EH (cell line): Measurements from ENCODE around the gene RET.
A peak's percentile ranks its signal among the peaks of the same experiment; 100 is the strongest.

ENCODE experiments used
- DNase-seq: peaks from one replicate; pipeline ENCODE4 v3.0.0-alpha.2; 2015; ENCODE audit warnings: low read depth

The RET gene

DNA sequence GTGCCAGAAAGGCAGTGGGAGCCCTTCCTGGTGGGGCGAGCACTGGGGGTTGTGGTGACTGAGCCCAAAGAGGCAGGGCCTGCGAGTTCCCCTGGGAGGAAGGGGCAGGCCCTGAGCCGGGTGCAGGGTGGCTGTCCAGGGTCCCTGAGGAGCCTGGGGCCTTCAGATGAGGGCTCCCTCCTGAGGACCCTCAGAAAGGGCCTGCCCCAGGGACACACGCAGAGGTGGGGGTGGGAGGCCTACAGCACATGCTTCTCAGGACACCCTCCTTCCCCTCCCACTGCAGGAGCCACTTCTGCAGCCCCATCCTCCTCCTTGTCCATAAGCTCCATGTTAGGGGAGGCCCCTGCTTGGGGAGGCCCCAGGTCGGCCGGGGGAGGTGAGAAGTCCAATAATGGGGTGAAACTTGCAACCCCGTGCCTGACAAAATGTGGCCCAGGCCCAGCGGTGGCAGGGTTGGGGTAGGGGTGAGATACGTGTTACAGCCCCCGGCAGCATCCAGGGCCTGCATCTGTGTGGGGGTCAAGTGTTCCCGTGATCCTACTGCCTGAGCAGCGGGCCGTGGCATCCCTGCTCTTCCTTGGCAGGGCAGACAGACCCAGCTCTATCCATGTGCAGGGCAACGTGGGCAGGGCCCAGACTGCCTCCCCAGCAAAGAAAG lies 31.8 kb upstream of the RET start:
- DNase-seq = no peak

GRCh38 chr10:43045631-43046287 lies 31.1 kb upstream of the RET start:
- DNase-seq = no peak

DNA sequence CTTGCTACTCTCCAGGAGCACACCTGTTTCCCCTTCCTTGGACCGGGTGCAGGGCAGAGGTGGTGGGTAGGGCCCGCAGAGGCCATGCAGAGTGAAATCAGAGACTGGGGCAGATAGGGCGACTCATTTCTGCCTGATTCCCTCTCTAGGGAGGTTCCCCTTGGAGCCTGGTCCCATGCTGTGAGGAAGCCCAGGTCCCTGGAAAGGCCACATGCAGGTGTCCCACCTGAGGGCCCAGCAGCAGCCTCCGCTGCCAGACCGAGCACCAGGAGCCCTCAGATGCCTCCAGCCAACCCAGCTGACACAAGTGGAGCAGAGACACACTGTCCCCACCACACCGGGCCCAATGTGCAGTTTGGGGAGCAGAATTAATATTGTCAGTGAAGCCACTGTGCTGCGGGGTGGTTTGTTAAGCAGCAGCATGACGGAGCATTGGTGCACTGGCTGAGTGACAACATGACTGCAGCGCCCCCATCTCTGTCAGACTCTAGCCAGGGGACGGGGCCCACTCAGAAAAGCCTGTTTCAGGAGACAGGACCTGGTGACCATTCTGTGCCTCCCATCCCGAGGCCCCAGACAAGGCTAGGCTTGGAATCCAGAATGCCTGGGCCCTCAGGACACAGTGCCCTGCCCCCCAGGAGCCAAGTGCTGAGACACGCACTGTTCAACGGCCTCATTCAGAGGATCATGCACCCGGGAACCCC lies 30.4 kb upstream of the RET start:
- DNase-seq = no peak

DNA sequence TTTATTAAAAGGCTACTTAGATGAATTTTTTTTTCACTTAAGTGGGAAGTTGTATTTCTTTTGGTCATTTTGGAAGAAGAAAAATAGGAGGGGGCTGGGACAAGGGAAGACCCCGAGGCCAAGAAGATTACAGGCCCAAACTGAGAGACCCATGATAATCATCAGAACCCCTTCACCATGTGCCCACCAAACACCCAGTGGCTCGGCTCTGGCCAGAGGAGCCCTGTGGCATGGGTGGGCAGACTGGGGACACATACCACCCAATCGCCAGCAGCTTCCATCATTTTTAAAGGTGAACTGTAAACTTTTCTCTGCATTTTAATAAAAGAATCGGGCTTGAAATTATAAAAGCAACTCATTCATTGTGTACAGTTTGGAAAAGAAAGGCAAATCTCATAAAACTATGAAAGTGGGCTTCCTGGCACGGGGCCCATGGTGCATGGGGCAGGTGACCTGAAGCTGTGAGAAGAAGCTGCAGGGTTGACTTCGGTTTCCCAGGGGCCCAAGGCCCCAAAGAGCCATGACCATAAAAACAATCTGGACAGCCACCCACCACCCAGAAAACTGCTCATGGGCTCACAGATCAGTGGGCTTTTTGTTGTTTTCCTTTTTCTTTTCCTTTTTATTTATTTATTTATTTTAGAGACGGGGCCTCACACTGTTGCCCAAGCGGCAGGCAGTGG lies 29.4 kb upstream of the RET start:
- DNase-seq = no peak

DNA sequence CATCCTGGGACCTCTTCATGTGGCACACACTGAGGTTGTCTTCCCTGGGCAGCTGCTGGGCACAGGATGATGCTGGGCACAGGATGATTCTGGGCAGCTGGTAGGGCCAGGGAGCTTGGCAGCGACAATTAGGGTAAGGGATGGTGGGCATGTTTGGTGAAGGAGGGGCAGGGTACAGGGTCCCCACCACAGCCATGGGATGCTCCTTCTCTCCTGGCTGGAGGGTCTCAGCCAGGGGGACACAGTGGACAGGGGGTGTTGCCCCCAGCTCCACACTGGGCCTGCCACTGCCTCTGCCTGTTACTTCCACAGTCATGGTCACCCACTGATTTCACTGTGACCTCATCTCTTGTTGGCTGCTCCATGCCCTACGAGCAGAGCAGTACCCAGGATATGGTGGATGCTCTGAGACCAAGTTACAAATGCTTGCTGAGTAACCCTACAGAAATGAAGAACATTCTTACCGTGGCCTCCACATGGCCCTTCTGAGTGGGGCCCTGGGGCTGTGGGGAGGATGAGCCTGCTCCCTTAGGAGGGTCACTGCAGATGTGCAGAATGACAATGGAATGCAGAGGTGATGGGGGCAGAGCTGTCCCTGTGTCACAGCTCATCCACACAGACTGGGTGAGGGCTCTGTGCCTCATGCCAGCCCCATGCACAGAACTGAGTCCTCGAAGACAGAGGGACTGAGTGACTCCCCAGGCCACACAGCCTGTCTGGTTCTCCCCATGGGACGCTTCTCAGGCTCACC lies 28.4 kb upstream of the RET start:
- DNase-seq = peak; percentile 79

GRCh38 chr10:43049081-43049551 lies 27.8 kb upstream of the RET start:
- no peak for DNase-seq

DNA sequence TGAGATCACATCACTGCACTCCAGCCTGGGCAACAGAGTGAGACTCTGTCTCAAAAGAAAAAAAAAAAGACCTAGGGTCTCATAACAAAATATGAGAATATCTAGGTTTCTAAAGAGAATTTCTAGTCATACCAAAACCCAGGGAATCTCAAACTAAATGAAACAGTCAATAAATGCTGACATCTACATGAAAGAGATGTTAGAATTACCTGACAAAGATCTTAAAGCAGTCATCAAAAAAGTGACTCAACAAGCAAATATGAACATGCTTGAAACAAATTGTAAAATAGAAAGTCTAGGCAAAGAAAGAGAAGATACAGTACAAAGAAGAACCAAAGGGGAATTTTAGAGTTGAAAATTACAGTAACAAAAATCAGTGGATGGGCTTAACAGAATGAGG lies 26.9 kb upstream of the RET start:
- DNase-seq = no peak

DNA sequence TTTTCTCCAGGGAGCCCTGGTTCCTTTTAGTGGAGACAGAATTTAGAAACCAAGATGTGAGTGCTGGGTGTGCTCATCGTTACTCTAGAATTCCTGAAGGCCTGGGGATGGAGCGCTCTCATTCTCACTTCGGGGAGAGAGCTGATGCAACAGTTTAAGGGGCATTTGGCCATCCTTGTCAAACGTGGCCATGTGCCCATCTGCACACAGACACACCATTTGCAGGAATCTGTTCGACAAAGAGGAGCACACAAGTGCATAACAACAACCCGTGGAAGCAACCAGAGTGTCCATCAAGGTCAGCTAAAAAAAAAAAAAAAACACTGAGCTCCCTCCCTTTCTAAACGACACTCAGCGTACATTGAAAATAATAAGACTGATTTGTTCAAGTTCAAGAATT lies 23.0 kb upstream of the RET start:
- DNase-seq = no peak

- no peak for DNase-seq
These were observed 22.3 kb upstream of the RET start for GRCh38 chr10:43054593-43054992.

GRCh38 chr10:43055217-43055616 lies 21.7 kb upstream of the RET start:
- no peak for DNase-seq

DNA sequence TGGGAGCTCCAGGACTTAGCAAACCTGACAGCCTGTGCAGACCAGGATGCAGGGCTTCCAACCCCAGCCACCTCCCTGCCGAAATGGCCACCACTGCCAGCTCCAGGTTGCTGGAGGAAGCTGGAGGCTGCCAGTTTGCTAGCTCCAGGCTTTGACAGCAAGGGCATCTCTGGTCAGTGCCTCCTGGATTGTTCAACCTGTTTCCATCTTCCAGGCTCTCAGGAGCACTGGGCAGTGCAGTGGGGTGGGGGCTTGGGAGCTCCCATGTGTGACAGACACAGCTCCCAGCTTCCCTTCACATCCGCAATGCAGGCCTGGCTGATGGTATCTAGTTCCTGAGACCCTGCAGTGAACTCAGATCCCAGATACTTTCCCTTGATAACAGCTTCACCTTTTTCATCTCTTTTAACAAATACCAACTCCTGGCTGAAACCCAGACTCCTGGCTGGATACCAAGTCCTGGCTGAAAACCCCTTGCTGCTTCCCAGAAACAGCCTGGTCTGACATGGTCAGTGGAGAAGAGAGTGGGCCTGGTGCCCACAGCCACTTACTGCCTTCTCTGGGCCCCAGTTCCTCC lies 20.8 kb upstream of the RET start:
- no peak for DNase-seq

DNA sequence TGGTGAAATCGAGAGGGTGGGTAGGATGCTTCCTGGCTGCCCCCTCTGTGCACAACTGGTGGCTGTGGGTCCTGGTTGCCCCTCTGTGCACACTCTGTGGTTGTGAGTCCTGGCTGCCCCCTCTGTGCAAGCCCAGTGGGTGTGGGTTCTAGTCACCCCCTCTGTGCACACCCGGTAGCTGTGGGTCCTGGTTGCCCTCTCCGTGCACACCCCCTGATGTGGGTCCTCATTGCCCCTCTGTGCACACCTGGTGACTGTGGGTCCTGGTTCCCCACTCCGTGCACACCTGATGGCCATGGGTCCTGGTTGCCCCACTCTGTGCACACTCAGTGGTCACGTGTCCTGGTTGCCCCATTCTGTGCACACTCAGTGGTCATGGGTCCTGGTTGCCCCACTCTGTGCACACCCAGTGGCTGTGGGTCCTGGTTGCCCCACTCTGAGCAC lies 20.3 kb upstream of the RET start:
- no peak for DNase-seq

- DNase-seq = no peak
These were observed 19.6 kb upstream of the RET start for GRCh38 chr10:43057231-43057711.

DNA sequence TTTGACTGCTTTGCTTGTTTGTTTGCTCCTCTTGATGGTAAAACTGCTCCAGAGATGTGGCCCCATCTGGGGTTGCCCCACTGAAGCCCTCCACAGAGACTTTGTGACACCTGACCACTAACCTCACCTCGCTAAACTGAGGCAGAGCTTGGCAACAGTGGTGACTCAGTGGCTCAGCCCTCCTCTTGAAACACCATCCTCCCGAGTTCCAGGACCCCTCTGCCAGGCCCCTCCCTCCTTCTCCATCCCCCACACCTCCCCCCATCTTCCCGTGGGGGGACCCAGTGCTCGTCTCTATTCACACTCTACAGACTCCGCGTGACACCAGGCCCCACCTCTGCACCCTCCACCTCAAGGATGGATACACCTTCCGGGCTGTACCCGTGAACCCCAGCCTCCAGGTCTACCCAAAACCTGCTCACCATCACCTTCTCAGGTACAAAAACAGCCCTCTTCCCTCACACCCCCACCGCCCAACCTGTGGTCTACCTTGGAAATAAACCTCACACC lies 19.0 kb upstream of the RET start:
- no peak for DNase-seq

DNA sequence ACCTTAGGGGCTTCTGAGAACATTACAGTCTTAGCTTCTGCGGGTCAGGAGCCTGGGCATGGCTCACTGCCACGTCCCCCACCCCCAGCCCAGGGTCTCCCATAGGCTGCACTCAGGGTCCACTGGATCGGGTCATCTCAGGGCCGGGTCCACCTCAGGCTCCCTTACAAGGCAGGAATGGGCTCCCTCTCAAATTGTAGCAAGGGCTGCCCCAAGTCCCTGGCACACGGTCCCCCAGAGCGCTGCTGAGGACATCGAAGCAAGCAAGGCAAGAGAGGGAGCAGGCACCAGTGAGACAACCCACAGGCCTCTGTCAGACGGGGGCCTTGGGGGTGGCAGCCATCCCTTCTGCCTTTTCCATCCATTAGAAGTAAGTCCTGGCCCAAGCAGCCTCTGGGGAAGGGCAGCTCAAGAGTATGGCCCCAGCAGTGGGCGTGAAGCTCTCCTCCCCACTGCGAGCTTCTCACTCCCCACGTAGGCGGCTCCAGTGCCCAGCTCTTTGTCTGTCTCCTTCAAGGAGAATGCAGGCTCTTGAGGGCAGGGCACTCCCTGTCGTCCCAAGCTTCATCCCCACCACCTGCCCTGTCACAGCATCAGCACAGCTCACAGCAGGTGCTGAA lies 18.0 kb upstream of the RET start:
- DNase-seq = no peak

DNA sequence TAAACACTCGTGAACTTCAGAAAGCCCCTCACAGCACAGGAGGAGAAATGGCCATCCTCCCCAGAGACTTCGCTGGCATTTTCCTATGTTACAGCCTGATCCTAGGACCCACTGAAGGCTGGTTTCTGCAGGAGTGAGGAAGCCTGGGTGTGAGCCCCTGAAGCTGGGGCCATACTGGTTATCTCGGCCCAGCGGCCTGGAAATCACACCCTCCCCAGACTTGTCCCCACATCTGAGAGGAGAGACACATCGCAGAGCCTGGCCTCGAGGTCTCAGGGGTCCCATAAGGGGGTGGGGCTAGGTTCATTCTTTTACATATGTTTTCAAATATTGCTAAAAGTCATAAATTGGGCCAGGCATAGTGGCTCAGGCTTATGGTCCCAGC lies 17.5 kb upstream of the RET start:
- no peak for DNase-seq

GRCh38 chr10:43059828-43060227 lies 17.0 kb upstream of the RET start:
- no peak for DNase-seq

- no peak for DNase-seq
These were observed 16.6 kb upstream of the RET start for GRCh38 chr10:43060291-43060690.

GRCh38 chr10:43061331-43061730 lies 15.5 kb upstream of the RET start:
- DNase-seq = no peak

DNA sequence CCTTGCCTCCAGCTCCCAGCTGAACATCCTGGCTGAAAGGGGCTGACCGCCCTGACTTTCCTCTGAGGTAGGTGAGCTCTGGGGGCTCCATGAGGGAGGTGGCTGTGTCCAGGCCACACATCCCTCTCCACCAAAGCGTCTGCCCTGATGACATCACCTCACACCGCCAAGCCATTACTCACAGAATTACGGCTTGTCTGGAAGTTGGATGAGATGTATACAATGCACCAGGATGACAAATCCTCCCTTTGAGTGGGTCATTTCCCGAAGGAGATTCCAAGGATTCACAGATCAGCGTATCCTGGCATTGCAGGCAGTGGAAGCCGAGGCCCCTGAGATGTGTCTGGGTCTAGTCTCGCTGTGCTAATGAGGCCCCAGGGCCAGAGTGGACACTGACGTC lies 15.1 kb upstream of the RET start:
- peak; percentile 53 for DNase-seq
